CD14-positive monocyte (primary cell): Measurements from ENCODE around the gene TFAP2B. TPM values are rescaled to one million over a fixed set of nuclear protein-coding genes. Genes with fewer than 3 reads are reported as not detected.

Source experiments
- DNase-seq, 3 donors: peaks; one replicate each; pipeline ENCODE4 v3.0.0-alpha.2; 2011 to 2022
- H2AFZ ChIP-seq: 2 replicates; pipeline ENCODE4 v1.6.0; 2012; ENCODE audit warnings: mild to moderate bottlenecking, low read depth, low read length, inconsistent platforms; ENCODE audit not compliant: insufficient read depth, poor library complexity, severe bottlenecking
- H3K27ac ChIP-seq, 2 donors: 1 replicate in 1 of 2; 2 replicates in 1 of 2; pipeline ENCODE4 v1.5.1; 2012 to 2013; ENCODE audit warnings: low read length in 2 of 2, control low read depth in 1 of 2, inconsistent platforms in 1 of 2, low read depth in 1 of 2, mild to moderate bottlenecking in 1 of 2
- H3K27me3 ChIP-seq, 2 donors: one replicate each; pipeline versions ENCODE4 v1.6.0 to v1.6.1; 2011 to 2013; ENCODE audit warnings: low read length in 2 of 2; ENCODE audit not compliant: control insufficient read depth in 2 of 2, insufficient read depth in 2 of 2
- H3K36me3 ChIP-seq, 2 donors: replicated peaks in 1 of 2; 1 replicate in 1 of 2; 2 replicates in 1 of 2; pipeline versions ENCODE4 v1.5.1 to v1.6.1; 2012 to 2013; ENCODE audit warnings: low read length in 2 of 2, control low read depth in 1 of 2, inconsistent platforms in 1 of 2, mild to moderate bottlenecking in 1 of 2; ENCODE audit not compliant: insufficient read depth in 2 of 2, control insufficient read depth in 1 of 2
- H3K4me1 ChIP-seq, 2 donors: 1 replicate in 1 of 2; 2 replicates in 1 of 2; pipeline versions ENCODE4 v1.5.1 to v1.6.1; 2012 to 2013; ENCODE audit warnings: low read length in 2 of 2, control low read depth in 1 of 2, inconsistent platforms in 1 of 2, mild to moderate bottlenecking in 1 of 2, moderate library complexity in 1 of 2; ENCODE audit not compliant: insufficient read depth in 2 of 2, control insufficient read depth in 1 of 2
- H3K4me2 ChIP-seq: replicated peaks from 2 replicates; pipeline ENCODE3; 2012; ENCODE audit warnings: low read length, moderate library complexity, mild to moderate bottlenecking; ENCODE audit not compliant: poor library complexity, severe bottlenecking; ENCODE audit errors: extremely low read depth
- H3K4me3 ChIP-seq, 3 experiments: fragments of 200-600 bp in 1 of 3; sonication (generic) in 1 of 3; replicated peaks in 1 of 3; 1 replicate in 2 of 3; 2 replicates in 1 of 3; pipeline ENCODE4 v1.5.1; 2011 to 2013; ENCODE audit warnings: low read length in 3 of 3, mild to moderate bottlenecking in 3 of 3, control low read depth in 2 of 3, low read depth in 2 of 3, inconsistent platforms in 1 of 3, moderate library complexity in 1 of 3
- H3K79me2 ChIP-seq: 2 replicates; pipeline ENCODE4 v1.6.0; 2012; ENCODE audit warnings: mild to moderate bottlenecking, control low read depth, inconsistent platforms, low read length, moderate library complexity; ENCODE audit not compliant: insufficient read depth
- H3K9ac ChIP-seq: 2 replicates; pipeline ENCODE4 v1.6.0; 2017; ENCODE audit warnings: low read length, mild to moderate bottlenecking; ENCODE audit not compliant: insufficient read depth, poor library complexity, severe bottlenecking
- H3K9me3 ChIP-seq, 2 donors: replicated peaks in 1 of 2; 1 replicate in 1 of 2; 2 replicates in 1 of 2; pipeline versions ENCODE4 v1.5.1 to v1.6.1; 2012 to 2013; ENCODE audit warnings: low read length in 2 of 2, control low read depth in 1 of 2; ENCODE audit not compliant: control insufficient read depth in 1 of 2, insufficient read depth in 1 of 2
- H4K20me1 ChIP-seq: 2 replicates; pipeline ENCODE4 v1.6.0; 2012; ENCODE audit warnings: mild to moderate bottlenecking, low read length, control low read depth, moderate library complexity; ENCODE audit not compliant: insufficient read depth
- H3K27ac Mint-ChIP-seq, 7 donors: one replicate each; pipeline ENCODE4 v1.8.0; 2020; ENCODE audit warnings: mild to moderate bottlenecking in 7 of 7, mixed read lengths in 7 of 7, moderate library complexity in 6 of 7, inconsistent platforms in 2 of 7
- H3K27me3 Mint-ChIP-seq, 3 donors: one replicate each; pipeline ENCODE4 v1.8.0; 2021 to 2022; ENCODE audit warnings: low read depth in 3 of 3, mild to moderate bottlenecking in 3 of 3, mixed read lengths in 3 of 3, moderate library complexity in 3 of 3, inconsistent platforms in 1 of 3
- H3K36me3 Mint-ChIP-seq, 2 donors: one replicate each; pipeline ENCODE4 v1.8.0; 2020; ENCODE audit warnings: mixed read lengths in 2 of 2, inconsistent platforms in 1 of 2, mild to moderate bottlenecking in 1 of 2
- H3K4me1 Mint-ChIP-seq: one replicate; pipeline ENCODE4 v1.8.0; 2020; ENCODE audit warnings: mild to moderate bottlenecking, mixed read lengths
- H3K4me3 Mint-ChIP-seq, 2 donors: one replicate each; pipeline ENCODE4 v1.8.0; 2020; ENCODE audit warnings: mild to moderate bottlenecking in 2 of 2, mixed read lengths in 2 of 2, moderate library complexity in 1 of 2
- H3K9me3 Mint-ChIP-seq, 7 donors: one replicate each; pipeline ENCODE4 v1.8.0; 2020 to 2022; ENCODE audit warnings: mixed read lengths in 7 of 7, mild to moderate bottlenecking in 6 of 7, moderate library complexity in 6 of 7, inconsistent platforms in 2 of 7
- WGBS: methylation state at CpG from one replicate; pipeline ENCODE4 v1.1.5; 2013; ENCODE audit warnings: missing lambda C conversion rate; ENCODE audit not compliant: insufficient coverage; 5-methylcytosine and 5-hydroxymethylcytosine counted together
- intact Hi-C, 2 donors: fragments of 100-400 bp; cut with micrococcal nuclease; formaldehyde crosslinking; loops; one replicate each; pipeline versions ENCODE4 v1.15.0 to v1.15.1; 2023
- polyA plus RNA-seq, 3 donors: library from polyadenylated mRNA; depleted of rRNA in 1 of 3; unstranded in 2 of 3; stranded (reverse) in 1 of 3; fragments of 300-500 nt in 2 of 3; fragments of >200 nt in 1 of 3; fragmentation: Illumina TruSeq in 2 of 3; gene quantifications; 1 replicate in 2 of 3; 2 replicates in 1 of 3; pipeline ENCODE4 v1.2.3, GENCODE V29; 2012 to 2021
- TF ChIP-seq, protein P1 (sequence below): fragments of 200-600 bp; IDR thresholded peaks from one replicate; pipeline ENCODE4 v1.8.0; 2022; ENCODE audit warnings: antibody characterized with exemption, mild to moderate bottlenecking

The TFAP2B gene
- polyA plus RNA-seq, 3 donors = not detected

DNA sequence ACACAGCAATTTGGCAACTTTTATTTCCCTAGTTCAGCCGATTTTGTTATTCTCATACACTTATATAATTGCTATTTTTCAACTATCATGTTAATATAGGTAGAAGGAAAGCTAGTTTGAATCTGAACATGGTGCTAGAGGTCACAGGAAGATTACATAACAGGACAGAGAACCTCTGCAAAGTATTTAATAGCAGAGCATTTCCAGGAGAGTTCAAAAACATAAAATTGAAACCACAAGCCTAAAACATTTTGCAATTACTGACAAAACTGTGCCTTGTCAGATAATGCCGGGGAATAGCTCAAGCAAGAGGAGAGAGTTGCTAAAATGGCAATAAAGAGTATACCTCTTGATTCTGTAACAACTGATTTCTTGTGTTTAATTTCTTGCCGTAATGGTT lies 70.8 kb downstream of the TFAP2B start:
- no peak for DNase-seq
- Histone ChIP-seq H3K27ac (no peak overlapping the region), H4K20me1 (no peaks in the 10 kb centered on the region), H3K4me2 (no peak overlapping the region), H3K36me3 (no peaks in the 10 kb centered on the region), H3K4me1 (no peaks in the 10 kb centered on the region), H3K27me3 (no peaks in the 10 kb centered on the region), H3K4me3 (no peak overlapping the region), H3K79me2 (no peaks in the 10 kb centered on the region), H3K9me3 (no peaks in the 10 kb centered on the region), H3K9ac (no peak overlapping the region), H2AFZ (no peak overlapping the region)
- WGBS = 100% methylated on average over 1 of the region's 3 CpGs
- Mint-ChIP-seq H3K4me1 (no peaks in the 10 kb centered on the region), H3K4me3 (no peak overlapping the region), H3K36me3 (no peaks in the 10 kb centered on the region), H3K9me3 (no peaks in the 10 kb centered on the region), H3K27me3 (peaks cover 0 to 2% (median 0%) of the 10 kb centered on the region in 3 donors), H3K27ac (no peak overlapping the region)
- TF ChIP-seq, protein P1, sequence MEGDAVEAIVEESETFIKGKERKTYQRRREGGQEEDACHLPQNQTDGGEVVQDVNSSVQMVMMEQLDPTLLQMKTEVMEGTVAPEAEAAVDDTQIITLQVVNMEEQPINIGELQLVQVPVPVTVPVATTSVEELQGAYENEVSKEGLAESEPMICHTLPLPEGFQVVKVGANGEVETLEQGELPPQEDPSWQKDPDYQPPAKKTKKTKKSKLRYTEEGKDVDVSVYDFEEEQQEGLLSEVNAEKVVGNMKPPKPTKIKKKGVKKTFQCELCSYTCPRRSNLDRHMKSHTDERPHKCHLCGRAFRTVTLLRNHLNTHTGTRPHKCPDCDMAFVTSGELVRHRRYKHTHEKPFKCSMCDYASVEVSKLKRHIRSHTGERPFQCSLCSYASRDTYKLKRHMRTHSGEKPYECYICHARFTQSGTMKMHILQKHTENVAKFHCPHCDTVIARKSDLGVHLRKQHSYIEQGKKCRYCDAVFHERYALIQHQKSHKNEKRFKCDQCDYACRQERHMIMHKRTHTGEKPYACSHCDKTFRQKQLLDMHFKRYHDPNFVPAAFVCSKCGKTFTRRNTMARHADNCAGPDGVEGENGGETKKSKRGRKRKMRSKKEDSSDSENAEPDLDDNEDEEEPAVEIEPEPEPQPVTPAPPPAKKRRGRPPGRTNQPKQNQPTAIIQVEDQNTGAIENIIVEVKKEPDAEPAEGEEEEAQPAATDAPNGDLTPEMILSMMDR = no peak
- intact Hi-C loops = no loop called here

GRCh38 chr6:50889935-50890334 lies 71.3 kb downstream of the TFAP2B start:
- Mint-ChIP-seq H3K36me3 (no peaks in the 10 kb centered on the region), H3K4me3 (no peak overlapping the region), H3K4me1 (no peaks in the 10 kb centered on the region), H3K27me3 (peaks cover 0 to 2% (median 0%) of the 10 kb centered on the region in 3 donors), H3K27ac (no peak overlapping the region), H3K9me3 (no peaks in the 10 kb centered on the region)
- Histone ChIP-seq H3K79me2 (no peaks in the 10 kb centered on the region), H3K27ac (no peak overlapping the region), H3K4me1 (no peaks in the 10 kb centered on the region), H3K9me3 (no peaks in the 10 kb centered on the region), H2AFZ (no peak overlapping the region), H3K4me3 (no peak overlapping the region), H3K36me3 (no peaks in the 10 kb centered on the region), H3K9ac (no peak overlapping the region), H3K27me3 (no peaks in the 10 kb centered on the region), H4K20me1 (no peaks in the 10 kb centered on the region), H3K4me2 (no peak overlapping the region)
- TF ChIP-seq, protein P1 = no peak
- WGBS = no CpG with 5 or more reads among the region's 2 CpGs
- intact Hi-C loops = no loop called here
- DNase-seq = no peak
